IPS-11a (cell line): ENCODE data around the gene SLC39A2.
"Not testable (repeated sequence)": the region's sequence is repeated elsewhere in the genome, so short reads cannot be mapped to it uniquely, and the experiment has no call there.

Source experiments
- H3K4me3 ChIP-seq: one replicate; pipeline ENCODE4 v1.5.1; 2013; ENCODE audit warnings: low read depth, low read length, control low read depth

SLC39A2 gene

GRCh38 chr14:20996521-20996920 lies 2.6 kb upstream of the SLC39A2 start:
- H3K4me3 ChIP-seq: no peak overlapping the region

- no peak overlapping the region for H3K4me3 ChIP-seq
Observed at GRCh38 chr14:20997115-20997514, 2.0 kb upstream of the SLC39A2 start.

DNA sequence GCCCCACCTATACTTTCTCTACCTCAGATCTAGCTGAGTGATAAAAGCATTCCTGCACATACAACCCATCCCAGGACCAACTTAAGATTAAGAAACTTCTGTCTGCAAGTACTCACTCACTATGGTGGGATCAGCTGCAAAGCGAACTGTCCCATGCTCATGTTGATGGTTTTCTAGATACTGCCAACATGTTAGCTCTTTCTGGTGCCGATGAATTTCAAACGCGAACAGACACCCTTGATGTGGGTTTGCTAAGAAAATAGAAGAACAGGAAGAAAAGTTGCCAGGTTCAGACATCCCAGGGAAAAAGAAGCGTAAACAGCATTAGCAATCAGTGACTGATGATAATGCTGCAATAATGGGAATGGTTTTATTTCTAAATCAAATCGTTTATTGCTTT lies 1.5 kb upstream of the SLC39A2 start:
- H3K4me3 ChIP-seq: no peak overlapping the region

- no peak overlapping the region for H3K4me3 ChIP-seq
Observed at GRCh38 chr14:20998139-20998538, 954 bp upstream of the SLC39A2 start.

- H3K4me3 ChIP-seq: no peak overlapping the region
Observed at GRCh38 chr14:20999591-20999990, 498 bp downstream of the SLC39A2 start.

DNA sequence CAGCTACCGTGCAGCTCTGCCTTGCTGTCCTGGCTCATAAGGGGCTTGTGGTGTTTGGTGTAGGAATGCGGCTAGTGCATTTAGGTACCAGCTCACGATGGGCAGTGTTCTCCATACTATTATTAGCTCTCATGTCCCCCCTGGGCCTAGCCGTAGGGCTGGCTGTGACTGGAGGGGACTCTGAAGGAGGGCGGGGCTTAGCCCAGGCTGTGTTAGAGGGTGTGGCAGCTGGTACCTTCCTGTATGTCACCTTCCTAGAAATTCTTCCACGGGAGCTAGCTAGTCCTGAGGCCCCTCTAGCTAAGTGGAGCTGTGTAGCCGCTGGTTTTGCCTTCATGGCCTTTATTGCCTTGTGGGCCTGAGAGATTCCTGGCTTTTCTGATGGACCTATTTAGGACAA lies 2.1 kb downstream of the SLC39A2 start:
- H3K4me3 ChIP-seq: no peak overlapping the region

DNA sequence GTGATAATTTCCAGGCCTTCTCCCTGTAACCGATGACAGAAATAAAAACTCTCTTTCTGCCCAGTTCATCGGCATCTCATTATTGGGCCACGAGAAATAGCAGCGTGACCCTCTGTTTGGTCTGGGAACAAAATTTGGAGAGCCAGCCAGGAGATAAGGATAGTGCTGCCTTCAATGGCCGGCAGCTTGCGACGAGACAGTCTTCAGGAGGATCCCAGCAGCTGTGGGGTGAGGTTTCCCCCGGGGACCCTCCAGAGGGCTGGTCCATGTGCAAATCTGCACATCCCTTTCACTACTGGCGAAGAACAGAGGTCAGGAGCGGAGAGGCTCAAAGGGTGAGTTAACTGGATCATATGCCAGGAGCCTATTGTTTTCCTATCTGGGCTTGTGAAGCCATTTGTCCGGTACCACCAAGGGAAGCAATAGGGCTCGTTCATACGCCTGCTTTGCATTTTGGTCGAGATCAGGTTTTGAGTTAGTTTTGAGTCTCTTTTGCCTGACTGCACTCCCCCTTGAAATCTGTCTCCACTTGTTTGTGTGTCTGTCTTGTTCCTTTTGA lies 4.8 kb downstream of the SLC39A2 start:
- H3K4me3 ChIP-seq: no peak overlapping the region

DNA sequence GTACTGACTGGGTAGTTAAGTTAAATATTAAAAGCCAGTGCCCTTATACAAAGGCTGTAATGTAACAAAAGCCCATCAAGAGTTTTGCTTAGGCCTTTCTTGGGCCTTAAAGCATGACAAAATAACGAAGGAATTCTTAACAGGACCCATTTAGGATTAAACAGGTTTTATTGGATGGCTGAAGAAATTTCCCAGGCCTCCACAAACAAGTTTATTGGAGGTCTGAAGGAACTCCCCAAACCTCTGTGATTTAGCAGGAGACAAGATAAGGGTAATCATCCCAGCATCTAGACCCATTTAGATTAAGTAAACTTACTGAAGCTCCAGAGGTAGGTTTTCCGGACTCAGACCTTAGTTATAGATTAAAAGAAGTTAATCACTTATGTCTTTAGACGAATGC lies 10.6 kb downstream of the SLC39A2 start:
- not testable (repeated sequence) for H3K4me3 ChIP-seq

DNA sequence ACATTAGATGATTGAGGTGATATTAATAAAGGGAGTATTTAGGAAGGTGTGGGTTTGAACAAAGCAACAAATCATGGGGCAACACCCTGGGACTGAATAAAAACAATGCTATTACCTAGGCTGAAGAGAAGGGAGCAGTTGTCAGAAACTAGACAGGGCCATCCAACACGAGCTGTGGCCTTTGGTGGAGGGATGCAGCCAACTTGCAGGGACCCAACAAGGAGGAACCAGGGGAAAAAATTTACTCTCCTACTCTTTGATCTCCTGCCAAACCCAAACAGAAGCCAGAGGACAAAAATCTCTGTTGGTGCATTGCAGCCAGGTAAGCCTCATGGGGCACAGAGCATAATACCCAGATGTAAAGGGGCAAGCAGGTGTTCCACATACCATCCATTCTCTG lies 12.0 kb downstream of the SLC39A2 start:
- no peak overlapping the region for H3K4me3 ChIP-seq

- H3K4me3 ChIP-seq: no peak overlapping the region
Observed at GRCh38 chr14:21014761-21015190, 15.7 kb downstream of the SLC39A2 start.

- H3K4me3 ChIP-seq: no peak overlapping the region
Observed at GRCh38 chr14:21015312-21015711, 16.2 kb downstream of the SLC39A2 start.

DNA sequence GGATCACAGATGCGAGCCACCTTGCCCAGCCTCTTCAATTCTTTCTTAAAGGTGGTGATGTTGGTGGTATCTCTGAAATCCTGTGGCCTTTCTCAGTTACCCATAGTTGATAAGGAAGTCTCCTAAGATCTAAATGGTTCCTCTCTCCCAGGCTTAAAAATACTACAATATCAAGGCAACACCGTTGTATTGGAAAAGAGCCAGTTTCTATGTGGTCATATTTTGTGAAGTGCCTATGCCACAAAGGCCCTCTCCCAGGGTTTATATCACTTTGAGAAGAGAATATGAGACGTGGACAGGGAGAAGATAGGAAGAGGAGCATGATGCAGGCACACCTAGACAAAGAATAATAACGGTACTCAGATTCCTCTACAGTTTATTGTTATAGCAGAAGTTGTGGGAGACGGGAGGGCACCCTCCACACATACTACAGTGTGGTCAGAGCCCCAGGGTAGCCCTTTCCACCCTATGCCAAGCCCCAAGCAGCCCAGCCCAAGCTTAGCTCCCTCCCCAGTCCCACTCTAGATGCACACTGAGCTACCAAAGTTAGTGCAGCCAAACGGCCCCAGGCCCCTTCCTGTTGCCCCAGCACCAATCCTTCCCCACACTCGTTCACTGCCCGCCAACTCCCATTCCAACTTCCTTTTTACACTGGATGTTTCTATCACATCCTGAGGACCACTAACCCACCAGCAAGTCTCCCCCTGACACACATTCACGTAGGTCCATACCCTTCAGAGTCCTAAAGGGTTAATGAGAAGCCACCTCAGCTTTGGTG lies 17.5 kb downstream of the SLC39A2 start:
- no peak overlapping the region for H3K4me3 ChIP-seq

- H3K4me3 ChIP-seq: no peak overlapping the region
Observed at GRCh38 chr14:21017528-21018245, 18.6 kb downstream of the SLC39A2 start.

DNA sequence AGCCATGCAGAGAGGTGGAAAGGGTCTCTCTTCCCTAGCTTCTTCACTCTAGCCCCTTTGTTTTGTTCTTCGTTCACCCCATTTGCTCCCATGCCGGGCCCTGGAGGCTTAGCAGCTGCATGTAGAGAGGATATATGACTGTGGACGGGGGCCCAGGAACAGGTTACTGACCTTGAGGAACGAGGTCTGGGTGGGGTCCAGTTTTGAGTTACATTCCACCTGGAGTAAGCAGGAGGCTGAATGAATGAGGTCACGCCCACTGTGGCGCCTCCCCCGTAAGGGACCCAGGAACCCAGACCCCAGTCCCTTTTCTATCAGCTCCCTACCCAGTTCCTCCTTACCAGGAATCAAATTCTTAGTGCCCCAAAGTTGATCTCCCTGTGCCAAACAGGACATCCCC lies 19.2 kb downstream of the SLC39A2 start:
- H3K4me3 ChIP-seq: no peak overlapping the region

DNA sequence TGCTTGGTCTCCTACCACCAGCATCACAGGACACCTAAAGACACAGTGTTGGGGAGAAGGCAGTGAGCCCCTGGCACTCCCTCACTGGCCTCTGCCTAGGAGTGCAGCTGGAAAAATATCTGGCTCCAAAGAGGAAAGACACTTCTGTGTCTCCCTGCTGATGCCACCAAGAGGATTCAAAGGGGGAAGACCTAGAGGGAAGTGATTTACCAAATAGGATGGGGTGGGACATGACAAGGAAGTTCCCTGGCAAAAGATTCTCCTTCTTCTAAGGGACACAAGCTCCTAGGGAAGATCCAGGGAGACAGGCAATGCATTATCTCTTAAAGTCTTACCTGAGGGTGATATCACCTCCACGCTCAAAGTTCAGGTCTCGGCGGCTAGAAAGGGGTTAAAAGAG lies 19.7 kb downstream of the SLC39A2 start:
- H3K4me3 ChIP-seq: no peak overlapping the region

GRCh38 chr14:21019366-21019765 lies 20.3 kb downstream of the SLC39A2 start:
- H3K4me3 ChIP-seq: no peak overlapping the region

DNA sequence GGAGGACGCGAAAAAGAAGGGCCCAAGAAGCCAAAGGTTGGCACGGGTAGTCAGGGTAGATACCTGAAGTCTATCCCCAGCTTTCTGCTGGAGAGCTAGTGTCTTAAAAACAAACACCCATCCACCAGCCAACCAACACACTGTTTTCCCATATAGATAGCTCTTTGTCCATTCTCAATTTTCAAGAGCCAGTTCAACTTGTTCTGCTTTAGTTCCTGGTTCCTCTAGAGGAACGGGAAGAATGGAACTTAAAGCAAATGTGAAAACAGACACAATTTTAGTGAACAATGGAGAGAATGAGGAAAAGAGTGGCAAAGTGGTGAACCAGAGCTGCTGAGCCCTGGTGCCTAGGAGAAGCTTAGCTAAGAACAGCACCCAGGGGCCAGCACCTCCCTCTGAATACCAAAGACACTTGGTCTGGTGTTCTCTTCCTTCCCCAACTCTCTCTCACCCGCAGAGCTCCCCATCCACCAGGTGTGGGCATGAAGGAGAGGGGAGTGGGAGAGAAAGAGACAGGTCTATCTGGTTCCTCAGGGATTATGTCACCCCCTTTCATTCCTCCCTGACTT lies 22.0 kb downstream of the SLC39A2 start:
- no peak overlapping the region for H3K4me3 ChIP-seq

- H3K4me3 ChIP-seq: no peak overlapping the region
Observed at GRCh38 chr14:21022686-21023085, 23.6 kb downstream of the SLC39A2 start.

GRCh38 chr14:21023174-21023573 lies 24.1 kb downstream of the SLC39A2 start:
- no peak overlapping the region for H3K4me3 ChIP-seq

GRCh38 chr14:21023817-21024584 lies 24.9 kb downstream of the SLC39A2 start:
- H3K4me3 ChIP-seq: peak overlapping the region; percentile 33
